Esophagus squamous epithelium (tissue), 4 donors: Measurements from ENCODE around the gene DENND10.
"Not testable (repeated sequence)": the region's sequence is repeated elsewhere in the genome, so short reads cannot be mapped to it uniquely, and the experiment has no call there.

ENCODE experiments used
- CTCF ChIP-seq, 6 experiments: fragments of 450-650 bp in 4 of 6; fragments of 200-600 bp in 2 of 6; sonication (generic) in 2 of 6; IDR thresholded peaks; one replicate each; pipeline ENCODE4 v1.5.1; 2016 to 2019; ENCODE audit warnings: antibody characterized with exemption in 6 of 6, mild to moderate bottlenecking in 4 of 6, moderate library complexity in 4 of 6
- POLR2A ChIP-seq, 4 donors: fragments of 450-650 bp; IDR thresholded peaks; one replicate each; pipeline ENCODE4 v1.6.1; 2017; ENCODE audit warnings: antibody characterized with exemption in 4 of 4, mild to moderate bottlenecking in 4 of 4, moderate library complexity in 3 of 4

GRCh38 chr10:119180850-119181400, 77.0 kb downstream of the DENND10 start:
- TF ChIP-seq CTCF, POLR2A (IDR thresholded peaks at IDR 0.05): not testable (repeated sequence)
